Esophagus squamous epithelium (tissue), 5 donors: ENCODE results near the gene PATL2. TPM values are rescaled to one million over a fixed set of nuclear protein-coding genes. Genes with fewer than 3 reads are reported as not detected.

ENCODE experiments used
- DNase-seq: peaks from one replicate; lab custom pipeline; 2025; lab: John Stamatoyannopoulos, UW
- H3K27ac ChIP-seq, 4 donors: fragments of 200-600 bp; sonication (generic); one replicate each; pipeline ENCODE4 v1.5.1; 2016 to 2019; ENCODE audit warnings: mild to moderate bottlenecking in 1 of 4
- H3K27me3 ChIP-seq, 4 donors: fragments of 200-600 bp; sonication (generic); 1 replicate in 3 of 4; 2 replicates in 1 of 4; pipeline versions ENCODE4 v1.5.1 to v1.6.0; 2017 to 2021; ENCODE audit warnings: antibody characterized with exemption in 1 of 4
- H3K36me3 ChIP-seq, 3 donors: fragments of 200-600 bp; sonication (generic); one replicate each; pipeline ENCODE4 v1.5.1; 2016 to 2019
- H3K4me1 ChIP-seq, 3 donors: fragments of 200-600 bp; sonication (generic); one replicate each; pipeline ENCODE4 v1.5.1; 2017 to 2019
- H3K4me3 ChIP-seq, 4 donors: fragments of 200-600 bp; sonication (generic); 1 replicate in 3 of 4; 2 replicates in 1 of 4; pipeline ENCODE4 v1.5.1; 2016 to 2019; ENCODE audit warnings: mild to moderate bottlenecking in 2 of 4, moderate library complexity in 1 of 4
- H3K9me3 ChIP-seq, 3 donors: fragments of 200-600 bp; sonication (generic); one replicate each; pipeline ENCODE4 v1.5.1; 2016 to 2019
- CTCF ChIP-seq, 6 experiments: fragments of 450-650 bp in 4 of 6; fragments of 200-600 bp in 2 of 6; sonication (generic) in 2 of 6; IDR thresholded peaks; one replicate each; pipeline ENCODE4 v1.5.1; 2016 to 2019; ENCODE audit warnings: antibody characterized with exemption in 6 of 6, mild to moderate bottlenecking in 4 of 6, moderate library complexity in 4 of 6
- POLR2A ChIP-seq, 4 donors: fragments of 450-650 bp; IDR thresholded peaks; one replicate each; pipeline ENCODE4 v1.6.1; 2017; ENCODE audit warnings: antibody characterized with exemption in 4 of 4, mild to moderate bottlenecking in 4 of 4, moderate library complexity in 3 of 4
- WGBS, 2 donors: methylation state at CpG; one replicate each; pipeline ENCODE4 v1.1.5; 2018; 5-methylcytosine and 5-hydroxymethylcytosine counted together
- intact Hi-C: fragments of 100-400 bp; cut with DNase I; formaldehyde crosslinking; loops from one replicate; pipeline ENCODE4 v1.15.0; 2022
- total RNA-seq, 4 donors: library from RNA; depleted of rRNA; stranded (reverse); fragments of >200 nt; gene quantifications; one replicate each; pipeline ENCODE4 v1.1.0, GENCODE V29; 2016
- donor health status: DM: yes; HTN: yes; CAD: no.

The PATL2 gene
- total RNA-seq, 4 donors from 2014 or later: 1.3 TPM; not detected in 3

GRCh38 chr15:44656298-44656697 lies 54.8 kb downstream of the PATL2 start:
- peaks cover 8 to 93% (median 14%) of the 10 kb centered on the region in 3 donors for H3K36me3 ChIP-seq
- no peak for DNase-seq
- H3K27ac ChIP-seq: no peak overlapping the region
- H3K4me3 ChIP-seq: no peak overlapping the region
- H3K27me3 ChIP-seq: no peaks in the 10 kb centered on the region
- intact Hi-C loops: no loop called here
- TF ChIP-seq CTCF (IDR thresholded peaks at IDR 0.05): no peak
- TF ChIP-seq POLR2A (IDR thresholded peaks at IDR 0.05): no peak
- WGBS, 2 donors: 84 to 86% methylated on average over 1 of the region's 1 CpG
- H3K9me3 ChIP-seq: no peaks in the 10 kb centered on the region
- peaks cover 0 to 11% (median 0%) of the 10 kb centered on the region in 3 donors for H3K4me1 ChIP-seq

GRCh38 chr15:44654858-44655257 lies 56.3 kb downstream of the PATL2 start:
- TF ChIP-seq CTCF (IDR thresholded peaks at IDR 0.05) (no peak), POLR2A (IDR thresholded peaks at IDR 0.05) (no peak)
- 87 to 91% methylated on average over 6 of the region's 6 CpGs for WGBS, 2 donors
- Histone ChIP-seq H3K4me3 (no peak overlapping the region), H3K36me3 (peaks cover 12 to 100% (median 14%) of the 10 kb centered on the region in 3 donors), H3K27me3 (no peaks in the 10 kb centered on the region), H3K4me1 (no peaks in the 10 kb centered on the region), H3K9me3 (no peaks in the 10 kb centered on the region), H3K27ac (no peak overlapping the region)
- DNase-seq: no peak
- intact Hi-C loops: no loop called here

- Histone ChIP-seq H3K36me3 (peaks cover 5 to 78% (median 15%) of the 10 kb centered on the region in 3 donors), H3K27me3 (no peaks in the 10 kb centered on the region), H3K4me1 (no peaks in the 10 kb centered on the region), H3K4me3 (no peak overlapping the region), H3K9me3 (peaks cover 0 to 6% (median 0%) of the 10 kb centered on the region in 3 donors), H3K27ac (no peak overlapping the region)
- TF ChIP-seq CTCF (IDR thresholded peaks at IDR 0.05) (no peak), POLR2A (IDR thresholded peaks at IDR 0.05) (no peak)
- intact Hi-C loops: no loop called here
- no peak for DNase-seq
Observed at GRCh38 chr15:44647637-44648036, 63.5 kb downstream of the PATL2 start.

- no peak for DNase-seq
- WGBS, 2 donors: 80 to 88% methylated on average over 1 of the region's 1 CpG
- no peaks in the 10 kb centered on the region for H3K27me3 ChIP-seq
- H3K27ac ChIP-seq: no peak overlapping the region
- intact Hi-C loops: no loop called here
- H3K36me3 ChIP-seq: peaks cover 5 to 78% (median 15%) of the 10 kb centered on the region in 3 donors
- peaks cover 0 to 6% (median 0%) of the 10 kb centered on the region in 3 donors for H3K9me3 ChIP-seq
- no peak for TF ChIP-seq CTCF (IDR thresholded peaks at IDR 0.05)
- no peak for TF ChIP-seq POLR2A (IDR thresholded peaks at IDR 0.05)
- no peaks in the 10 kb centered on the region for H3K4me1 ChIP-seq
- no peak overlapping the region for H3K4me3 ChIP-seq
Observed at GRCh38 chr15:44647036-44647435, 64.1 kb downstream of the PATL2 start.

GRCh38 chr15:44646460-44646859 lies 64.7 kb downstream of the PATL2 start:
- 100% methylated on average over 2 of the region's 2 CpGs for WGBS, 2 donors
- TF ChIP-seq POLR2A (IDR thresholded peaks at IDR 0.05) (no peak), CTCF (IDR thresholded peaks at IDR 0.05) (no peak)
- H3K4me1 ChIP-seq: no peaks in the 10 kb centered on the region
- peaks cover 2 to 78% (median 11%) of the 10 kb centered on the region in 3 donors for H3K36me3 ChIP-seq
- H3K9me3 ChIP-seq: peaks cover 0 to 6% (median 0%) of the 10 kb centered on the region in 3 donors
- no peak for DNase-seq
- intact Hi-C loops: no loop called here
- no peaks in the 10 kb centered on the region for H3K27me3 ChIP-seq
- H3K4me3 ChIP-seq: no peak overlapping the region
- H3K27ac ChIP-seq: no peak overlapping the region
